Measurements from ENCODE around the gene PIGP.
"Not testable (repeated sequence)": the region's sequence is repeated elsewhere in the genome, so short reads cannot be mapped to it uniquely, and the experiment has no call there.

Gene PIGP

DNA sequence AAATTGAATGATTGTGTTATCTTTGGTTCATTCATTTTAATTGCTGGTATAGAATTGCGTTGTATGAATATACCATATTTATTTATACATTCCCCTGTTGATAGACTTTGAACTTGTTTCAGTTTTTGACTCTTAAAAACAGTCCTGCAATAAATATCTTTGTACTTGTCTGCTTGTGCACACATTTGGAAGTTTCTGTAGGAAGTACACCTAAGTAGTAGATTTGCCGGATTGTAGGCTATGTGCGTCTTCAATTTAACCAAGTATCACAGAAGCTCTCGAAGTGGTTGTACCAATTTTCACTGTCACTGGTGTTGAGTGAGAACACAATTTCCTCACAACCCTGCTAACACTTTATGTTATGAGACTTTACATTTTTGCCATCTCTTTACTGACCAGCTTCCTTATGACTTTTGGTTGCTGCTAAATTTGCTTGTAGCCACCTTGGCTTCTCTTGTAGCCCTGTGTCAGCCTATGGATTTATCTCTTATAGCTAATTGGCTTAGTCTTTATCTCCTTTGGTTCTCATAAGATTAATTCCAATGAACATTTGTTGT lies 2.4 kb upstream of the PIGP start:
- DNase-seq: no peak

DNA sequence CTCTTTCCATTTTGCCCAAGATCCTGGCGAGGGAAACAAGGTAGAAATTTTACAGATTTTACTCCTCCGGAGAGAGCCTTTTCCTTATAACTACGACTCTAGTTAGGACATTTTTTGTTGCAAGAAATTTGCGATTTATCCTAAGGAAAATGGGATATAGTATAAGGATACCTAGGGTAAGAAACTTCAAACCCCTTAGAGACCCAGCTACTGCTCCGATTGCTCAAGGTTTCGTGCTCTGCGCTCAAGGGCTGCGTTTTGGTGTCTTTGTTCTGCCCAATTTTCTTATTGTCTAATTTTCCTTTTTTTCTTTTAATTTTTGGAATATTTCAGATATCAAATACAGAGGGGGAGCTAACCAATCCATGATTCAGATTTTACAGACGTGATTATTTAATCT lies 1.7 kb upstream of the PIGP start:
- no peak for DNase-seq

DNA sequence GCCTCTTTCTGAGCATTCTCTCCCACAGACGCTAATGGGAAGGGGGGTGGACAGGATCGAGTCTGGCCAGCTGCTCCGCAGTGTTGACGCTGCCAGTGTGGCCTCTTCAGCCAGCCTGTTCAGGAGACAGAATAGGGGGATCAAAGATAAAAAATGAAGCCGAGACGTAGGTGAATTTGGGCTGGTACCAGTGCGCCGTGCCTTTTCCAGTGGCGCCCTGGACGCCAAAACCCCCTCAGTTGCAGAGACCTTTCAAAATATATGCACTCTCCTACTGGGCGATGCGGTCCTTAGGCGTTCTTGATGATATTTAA lies 1.3 kb upstream of the PIGP start:
- peak; percentile 70 for DNase-seq

DNA sequence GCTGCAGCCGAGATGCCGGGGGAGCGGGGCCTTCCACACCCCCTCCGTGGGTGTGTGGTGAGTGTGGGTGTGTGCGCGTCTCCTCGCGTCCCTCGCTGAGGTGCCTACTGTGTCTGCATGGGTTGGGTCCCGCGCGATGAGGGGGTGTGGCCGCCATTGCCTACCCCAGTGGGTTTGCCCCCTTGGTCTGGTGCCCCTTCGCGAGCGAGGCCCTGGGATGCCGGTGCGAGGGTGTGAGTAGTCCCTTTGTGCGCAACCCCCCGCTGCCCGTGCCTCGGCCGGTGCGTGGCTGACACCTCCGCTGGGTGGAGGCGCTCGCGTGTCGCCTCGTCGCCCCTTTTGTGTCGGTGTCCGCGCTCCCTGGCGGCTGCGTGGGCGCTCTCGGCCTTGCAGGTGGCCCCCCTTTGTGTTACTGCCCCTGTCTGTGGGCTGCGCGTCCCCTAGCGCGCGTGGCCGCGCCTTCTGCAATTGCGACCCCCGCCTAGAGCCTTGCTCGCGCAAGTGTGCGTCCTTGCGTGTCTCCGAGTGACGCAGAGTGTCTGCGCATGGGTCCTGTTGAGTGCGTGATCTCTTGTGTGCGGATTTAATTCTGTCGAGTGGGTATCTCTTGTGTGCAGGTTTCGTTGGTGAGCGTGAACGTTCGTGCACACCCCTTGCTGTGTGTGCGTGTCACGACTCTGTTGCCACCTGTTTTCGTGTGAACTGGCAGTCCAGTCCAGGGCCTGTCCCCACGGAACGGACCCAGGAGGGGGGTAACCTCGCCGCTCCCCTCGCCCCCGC lies 736 bp upstream of the PIGP start:
- peak; percentile 77 for DNase-seq

DNA sequence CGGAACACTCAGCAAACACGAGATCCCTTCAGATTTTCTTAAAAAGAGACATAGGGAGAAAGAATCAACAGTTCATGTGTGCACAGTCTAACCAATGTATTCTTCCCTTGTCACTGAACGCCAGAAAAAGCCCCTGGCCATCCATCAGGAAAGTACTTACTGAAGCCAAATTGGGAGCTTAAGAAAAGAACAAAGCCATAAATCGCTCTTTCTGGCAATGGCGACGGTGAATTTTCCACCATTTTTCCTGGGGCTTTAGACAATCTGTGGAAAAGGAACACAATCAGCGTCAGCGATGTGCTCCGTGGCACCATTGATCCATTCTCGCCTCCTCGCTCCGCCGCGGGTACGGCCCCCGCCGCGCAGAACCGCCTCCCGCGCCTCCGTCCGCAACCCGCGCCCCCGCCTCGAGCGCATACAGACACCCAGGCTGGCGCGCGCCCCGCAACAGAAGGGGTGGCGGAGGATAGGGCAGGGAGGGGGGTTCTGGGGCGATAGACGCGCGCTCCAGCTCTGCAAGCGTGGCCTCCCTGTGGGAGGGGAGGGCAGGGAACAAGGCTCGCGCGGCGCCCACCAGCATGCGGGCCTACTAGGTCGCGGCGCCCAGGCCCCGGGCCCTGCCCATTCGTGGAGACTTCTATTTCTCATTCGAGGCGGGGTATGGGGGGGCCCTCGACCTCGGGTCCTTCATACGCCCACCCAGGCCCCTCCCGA lies 440 bp downstream of the PIGP start:
- DNase-seq: peak; percentile 88

DNA sequence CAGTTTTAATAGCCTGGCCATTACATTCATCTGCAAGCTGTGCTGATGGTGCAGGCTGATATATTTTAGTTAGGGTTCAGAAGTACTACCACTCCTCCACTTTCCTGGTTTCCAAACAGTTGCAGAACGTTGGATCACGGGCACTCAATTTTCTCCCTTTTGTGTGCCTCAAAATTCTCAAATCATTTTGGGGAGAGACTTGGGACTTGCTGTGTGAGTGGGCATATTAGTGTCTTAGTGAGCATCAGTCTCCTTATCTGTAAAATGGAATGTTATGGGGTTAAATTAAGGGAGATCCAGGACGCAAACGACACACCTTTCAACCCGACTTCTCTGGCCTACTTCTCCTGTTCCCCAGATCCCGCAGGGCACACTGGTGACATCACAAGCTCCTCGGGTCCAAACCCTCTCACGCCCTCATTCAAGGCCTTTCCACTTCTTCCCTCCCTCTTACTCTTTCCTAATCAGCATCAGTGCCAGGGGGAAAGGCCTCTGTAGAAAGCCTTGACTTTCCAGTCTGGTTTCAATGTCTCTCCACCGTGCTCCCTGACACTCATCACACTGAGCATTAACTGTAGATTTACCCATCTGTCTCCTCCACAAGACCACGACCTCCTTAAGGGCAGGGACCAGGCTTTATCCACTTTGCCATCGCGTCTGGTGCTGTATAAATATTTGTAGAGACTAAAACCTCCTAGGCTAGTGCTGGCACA lies 1.2 kb downstream of the PIGP start:
- DNase-seq: peak; percentile 61

DNA sequence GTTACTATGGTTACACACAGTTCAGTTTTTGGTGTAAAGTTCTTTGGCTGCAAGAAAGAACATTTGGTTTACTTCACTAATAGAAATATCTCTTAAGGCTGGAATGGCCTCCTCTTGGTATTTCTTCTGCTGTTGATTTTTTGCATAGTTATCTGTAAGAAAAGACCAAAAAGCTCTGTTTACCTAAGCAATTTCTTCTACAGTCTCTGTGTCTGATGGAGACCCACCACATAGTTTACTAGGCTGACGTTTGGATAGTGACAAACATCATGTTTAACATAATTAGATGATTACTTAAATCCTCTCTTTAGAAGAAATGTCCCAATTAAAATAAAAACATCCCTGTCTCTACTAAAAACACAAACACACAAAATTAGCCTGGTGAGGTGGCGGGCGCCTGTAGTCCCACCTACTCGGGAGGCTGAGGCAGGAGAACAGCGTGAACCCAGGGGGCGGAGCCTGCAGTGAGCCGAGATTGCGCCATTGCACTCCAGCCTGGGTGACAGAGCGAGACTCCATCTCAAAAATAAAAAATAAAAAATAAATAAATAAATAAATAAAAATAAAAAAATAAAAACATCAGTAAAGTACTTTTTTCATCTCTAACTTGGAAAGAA lies 7.2 kb downstream of the PIGP start:
- no peak for DNase-seq

DNA sequence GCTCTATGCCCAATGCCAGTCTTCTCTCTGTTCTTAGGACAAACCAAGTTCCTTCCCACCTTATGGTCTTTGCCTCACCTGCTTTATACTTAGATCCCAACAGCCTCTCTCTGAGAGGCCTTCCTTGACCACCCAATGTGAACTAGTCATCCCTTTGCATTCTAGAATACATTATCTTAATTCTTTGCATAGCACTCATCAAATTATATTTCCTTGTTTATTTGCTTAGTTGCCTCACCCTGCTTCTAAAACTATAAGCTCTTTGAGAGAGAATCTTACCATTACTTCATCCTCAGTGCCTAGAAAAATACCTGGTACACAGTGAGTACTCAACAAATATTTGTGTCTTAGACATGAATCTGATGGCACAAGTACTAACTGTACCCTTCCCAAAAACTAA lies 8.0 kb downstream of the PIGP start:
- no peak for DNase-seq

DNA sequence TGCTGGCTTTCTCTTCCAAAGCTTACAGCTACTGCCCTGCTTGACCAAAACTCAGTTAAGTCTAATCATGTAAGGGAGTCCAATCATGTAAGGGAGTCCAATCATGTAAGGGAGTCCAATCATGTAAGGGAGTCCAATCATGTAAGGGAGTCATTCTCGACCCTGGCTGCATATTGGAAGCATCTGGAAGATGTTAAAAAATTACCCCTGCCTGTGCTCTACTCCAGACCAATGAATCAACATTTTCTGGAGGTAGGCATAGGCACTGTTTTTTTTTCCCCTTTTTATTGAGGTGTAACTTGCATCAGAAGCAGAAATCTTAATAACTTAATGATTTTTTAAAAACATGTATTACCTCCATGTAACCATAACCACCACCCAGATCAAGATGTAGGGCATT lies 9.4 kb downstream of the PIGP start:
- DNase-seq: no peak

DNA sequence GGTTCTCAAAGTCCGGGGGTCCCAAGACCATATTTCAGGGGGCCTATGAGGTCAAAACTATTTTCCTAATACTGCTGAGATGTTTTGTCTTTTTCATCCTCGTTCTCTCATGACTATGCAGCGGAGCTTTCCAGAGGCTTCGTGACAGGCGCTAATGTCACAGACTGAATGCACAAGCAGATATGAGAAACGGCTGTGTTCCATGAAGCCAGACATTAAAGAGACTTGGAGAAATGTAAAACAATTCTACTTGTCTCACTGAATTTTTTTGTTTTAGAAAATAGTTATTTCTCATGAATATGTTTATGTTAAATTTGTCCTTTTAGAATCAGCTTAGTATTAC lies 10.3 kb downstream of the PIGP start:
- no peak for DNase-seq

DNA sequence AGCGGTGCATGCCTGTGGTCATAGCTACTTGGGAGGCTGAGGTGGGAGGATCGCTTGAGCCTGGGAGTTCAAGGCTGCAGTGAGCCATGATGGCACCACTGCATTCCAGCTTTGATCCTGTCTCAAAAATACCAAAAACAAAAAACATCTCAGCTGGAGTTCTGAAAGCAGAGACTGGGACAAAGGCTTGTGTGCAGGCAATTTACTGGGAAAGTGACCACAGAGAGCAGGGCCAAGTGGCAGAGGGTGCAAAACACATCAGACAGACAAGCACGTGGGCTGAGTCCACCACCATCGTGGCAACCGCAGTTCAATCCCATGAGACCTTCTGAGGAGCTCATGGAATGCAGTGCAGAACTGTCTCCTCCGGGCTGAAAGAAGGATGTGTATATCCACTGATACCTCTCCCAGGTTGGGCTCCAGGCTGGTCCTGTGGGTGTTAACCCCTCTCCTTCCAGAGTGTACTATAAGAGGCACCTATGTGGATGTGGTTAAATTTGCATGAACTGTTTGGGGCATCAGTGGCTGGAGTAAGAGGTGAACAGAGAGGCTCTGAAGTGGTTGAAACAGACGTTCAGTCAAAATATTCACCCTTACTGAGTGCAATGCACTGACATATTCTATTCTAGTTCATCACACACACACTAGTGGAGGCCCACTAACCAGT lies 10.8 kb downstream of the PIGP start:
- DNase-seq: no peak

DNA sequence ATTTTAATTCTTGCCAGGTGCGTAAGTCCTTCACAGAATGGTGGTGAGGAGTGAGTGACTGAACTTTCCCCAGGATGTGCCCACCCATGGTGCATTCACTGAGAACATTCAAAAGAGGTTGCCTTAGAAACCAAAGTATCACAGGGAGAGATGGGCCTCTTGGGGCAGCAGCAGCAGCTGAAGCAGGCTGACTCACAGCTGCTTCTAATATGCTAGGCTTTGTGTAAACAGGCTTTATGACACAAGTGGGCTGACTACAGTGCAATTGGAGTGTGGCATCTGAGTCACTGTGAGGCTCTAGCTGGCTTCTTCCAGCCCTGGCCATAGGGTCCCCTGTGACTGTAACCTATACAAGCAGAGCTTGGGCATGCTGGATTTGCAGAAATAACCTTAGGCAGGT lies 12.6 kb downstream of the PIGP start:
- peak; percentile 99 for DNase-seq

DNA sequence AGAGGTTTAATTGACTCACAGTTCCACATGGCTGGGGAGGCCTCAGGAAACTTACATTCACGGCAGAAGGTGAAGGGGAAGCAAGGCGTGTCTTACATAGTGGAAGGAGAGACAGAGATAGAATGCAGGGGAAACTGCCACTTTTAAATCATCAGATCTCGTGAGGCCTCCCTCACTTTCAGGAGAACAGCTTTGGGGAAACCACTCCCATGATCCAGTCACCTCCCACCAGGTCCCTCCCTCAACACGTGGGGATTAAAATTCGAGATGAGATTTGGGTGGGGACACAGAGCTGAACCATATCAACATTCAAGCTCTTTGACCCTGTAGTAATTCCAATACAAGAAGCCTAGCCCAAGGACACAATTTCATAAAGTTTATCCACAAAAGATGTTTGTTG lies 13.7 kb downstream of the PIGP start:
- no peak for DNase-seq

DNA sequence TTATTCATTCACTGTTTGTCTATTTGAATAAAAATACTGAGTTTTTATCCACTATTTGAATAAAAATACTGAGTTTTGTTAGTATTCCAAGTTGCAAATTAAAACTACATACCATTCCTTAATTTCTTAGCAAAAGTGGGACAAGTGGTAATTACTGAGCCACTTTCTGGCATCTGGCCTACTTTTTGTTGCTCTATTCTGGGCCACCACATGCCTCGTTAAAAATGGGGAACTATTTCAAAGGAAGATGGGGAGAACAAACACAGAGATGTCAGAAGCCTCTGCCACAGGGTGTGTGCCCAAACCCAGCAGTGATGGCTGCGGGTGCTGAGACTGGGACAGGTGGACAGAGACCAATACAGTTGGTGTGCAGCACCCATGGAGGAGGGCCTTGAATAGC lies 14.6 kb downstream of the PIGP start:
- DNase-seq: no peak

DNA sequence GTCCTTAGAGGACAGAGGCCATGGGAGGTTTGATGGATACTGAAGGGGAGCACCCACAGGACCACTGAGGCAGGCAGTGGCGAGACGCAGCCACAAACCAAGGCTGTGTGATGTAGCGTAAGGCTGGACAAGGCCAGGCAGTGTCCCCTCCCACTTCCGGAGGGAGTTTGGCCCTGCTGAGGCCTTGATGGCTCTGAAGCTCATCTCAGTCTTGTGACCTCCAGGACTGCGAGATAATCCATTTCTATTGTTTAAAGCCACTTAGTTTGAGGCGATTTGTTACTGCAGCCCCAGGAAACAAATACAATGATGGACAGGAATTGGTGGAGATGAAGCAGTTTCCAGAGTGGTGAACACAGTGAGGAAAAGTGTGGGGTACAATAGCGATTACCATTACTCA lies 15.3 kb downstream of the PIGP start:
- no peak for DNase-seq

DNA sequence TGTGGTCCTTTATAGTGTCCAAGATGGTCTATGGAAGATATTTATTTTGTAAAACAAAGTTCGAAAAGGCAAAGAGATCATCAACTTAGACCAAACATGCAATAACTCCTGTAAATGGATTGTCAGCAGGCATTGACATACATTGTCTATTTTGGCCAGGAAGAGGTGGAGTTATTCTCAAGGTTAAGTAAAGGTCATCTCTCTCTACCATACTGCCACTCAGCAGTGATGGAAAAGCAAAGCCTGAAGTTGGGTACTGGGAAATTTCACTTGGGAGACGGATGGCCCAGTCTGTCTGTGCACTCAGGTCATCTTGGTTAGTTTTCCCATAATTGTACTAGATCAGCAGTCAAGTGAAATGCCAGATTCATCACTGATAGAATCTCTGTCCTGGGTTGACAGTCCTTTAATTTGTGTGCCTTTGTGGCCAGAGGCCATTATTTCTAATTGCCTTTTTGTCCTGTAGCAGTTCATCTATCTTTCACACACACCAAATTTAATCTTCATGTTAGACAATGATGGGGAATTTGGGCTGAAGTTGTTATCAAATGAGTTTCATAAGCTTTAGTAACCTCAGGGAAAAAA lies 17.5 kb downstream of the PIGP start:
- no peak for DNase-seq

DNA sequence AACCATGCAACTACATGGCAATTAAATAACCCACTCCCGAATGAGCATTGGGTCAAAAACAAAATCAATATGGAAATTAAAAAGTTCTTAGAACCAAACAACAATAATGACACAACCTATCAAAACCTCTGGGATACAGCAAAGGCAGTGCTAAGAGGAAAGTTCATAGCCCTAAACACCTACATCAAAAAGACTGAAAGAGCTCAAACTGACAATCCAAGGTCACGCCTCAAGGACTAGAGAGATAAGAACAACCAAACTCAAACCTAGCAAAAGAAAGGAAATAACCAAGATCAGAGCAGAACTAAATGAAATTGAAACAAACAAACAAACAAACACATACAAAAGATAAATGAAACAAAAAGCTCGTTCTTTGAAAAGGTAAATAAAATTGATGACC lies 23.1 kb downstream of the PIGP start:
- not testable (repeated sequence) for DNase-seq

DNA sequence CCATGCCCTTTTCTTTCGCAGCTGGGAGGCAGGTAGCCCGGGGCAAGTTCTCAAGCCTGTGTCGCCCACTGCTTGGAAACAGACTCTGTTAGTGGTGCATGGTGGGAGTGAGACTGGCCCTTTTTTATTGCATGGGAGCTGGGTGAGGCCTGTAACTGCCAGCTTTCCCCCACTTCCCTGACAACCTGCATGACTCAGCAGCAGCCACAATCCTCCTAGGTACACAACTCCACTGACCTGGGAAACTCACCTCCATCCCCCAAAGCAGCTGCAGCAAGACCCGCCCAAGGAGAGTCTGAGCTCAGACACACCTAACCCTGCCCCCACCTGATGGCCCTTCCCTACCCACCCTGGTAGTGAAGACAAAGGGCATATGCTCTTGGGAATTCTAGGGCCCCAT lies 25.8 kb downstream of the PIGP start:
- DNase-seq: peak; percentile 77

DNA sequence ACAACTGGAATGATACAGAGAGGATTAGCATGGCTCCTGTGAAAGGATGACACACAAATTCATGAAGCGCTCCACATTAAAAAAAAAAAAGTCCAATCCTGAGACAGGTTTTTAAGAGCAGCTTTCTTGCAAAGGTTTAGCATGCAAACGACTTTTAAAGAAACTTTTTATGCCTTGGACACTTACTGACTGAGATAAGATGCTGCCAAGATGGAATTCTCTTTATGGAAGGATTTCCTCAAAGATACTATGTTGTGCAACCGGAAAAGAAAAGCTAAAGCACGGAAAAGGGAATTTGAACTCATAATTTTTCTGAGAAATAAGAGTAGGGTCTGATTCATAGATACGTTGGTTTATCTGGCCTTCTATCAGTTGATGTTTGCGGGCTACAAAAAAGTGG lies 27.3 kb downstream of the PIGP start:
- DNase-seq: no peak

DNA sequence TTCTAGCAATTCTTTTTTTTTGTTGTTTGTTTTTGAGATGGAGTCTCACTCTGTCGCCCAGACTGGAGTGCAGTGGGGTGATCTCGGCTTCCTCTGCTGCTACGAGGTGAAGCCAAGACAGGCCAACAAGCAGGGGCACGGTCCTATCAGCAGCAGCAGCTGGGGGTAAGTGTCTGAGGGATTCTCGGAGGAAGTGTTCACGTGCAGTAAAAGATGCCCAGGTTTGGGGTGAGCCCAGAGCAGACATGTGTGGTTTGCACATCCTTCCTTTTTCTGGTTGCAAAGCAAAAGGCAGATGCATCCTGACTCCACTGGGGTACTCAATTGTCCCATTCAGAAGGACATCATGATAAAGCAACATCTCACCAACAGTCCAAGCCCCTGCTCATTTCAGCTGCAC lies 27.7 kb downstream of the PIGP start:
- DNase-seq: no peak

DNA sequence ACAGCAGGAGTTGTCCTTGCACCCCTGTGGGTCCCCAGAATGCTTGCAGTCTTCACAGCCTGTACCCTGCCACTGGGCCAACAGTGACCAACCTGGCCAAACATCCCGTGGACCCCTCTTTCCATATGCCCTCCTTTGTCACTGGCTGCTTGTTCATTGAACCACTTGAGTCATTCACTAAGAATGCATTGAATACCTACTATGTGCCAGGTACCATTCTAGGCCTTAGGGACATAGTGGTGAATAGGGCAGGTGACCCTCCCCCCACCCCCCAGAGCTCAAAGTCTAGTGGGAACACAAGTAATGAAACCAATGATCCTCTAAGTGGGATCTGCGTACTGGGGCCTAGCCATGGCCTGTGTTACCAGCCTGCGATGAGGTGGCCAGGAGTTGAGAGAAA lies 28.2 kb downstream of the PIGP start:
- DNase-seq: no peak

DNA sequence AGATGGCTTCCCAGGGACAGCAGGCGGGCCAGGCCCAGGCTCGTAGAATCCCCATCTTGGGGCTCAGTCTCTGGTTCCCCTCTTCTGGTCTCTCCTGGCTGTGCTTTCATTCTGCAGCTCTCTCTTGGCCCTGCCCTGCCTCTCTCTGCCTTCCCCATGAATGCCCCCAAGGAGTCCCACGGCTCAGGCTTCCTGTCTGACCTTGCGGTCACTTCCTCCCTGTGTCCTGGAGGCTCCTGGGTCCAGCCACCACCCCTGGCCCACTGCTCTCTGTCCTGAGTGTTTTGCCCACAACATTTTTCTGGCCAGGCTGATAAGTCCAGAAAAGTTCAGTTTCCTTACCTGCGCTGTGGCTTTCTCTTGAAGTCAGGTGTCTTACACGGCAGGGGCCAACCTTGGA lies 29.1 kb downstream of the PIGP start:
- no peak for DNase-seq

All from DMS53 (cell line).